SK-N-SH (cell line): ENCODE results near the gene UCK1. TPM values are rescaled to one million over a fixed set of nuclear protein-coding genes. Genes with fewer than 3 reads are reported as not detected.

Experiments
- CTCF ChIA-PET: fragments of 300-600, 350-600 bp; formaldehyde crosslinking; extraction: SDS; loops from one replicate; lab custom pipeline; 2021; lab: Yijun Ruan, JAX
- POLR2A ChIA-PET: fragments of 350-600 bp; sonication (Branson Sonifier 250); formaldehyde crosslinking; extraction: SDS; loops from one replicate; lab custom pipeline; 2020; ENCODE audit warnings: antibody characterized with exemption, inconsistent platforms; lab: Yijun Ruan, JAX
- DNase-seq: peaks from one replicate; pipeline ENCODE4 v3.0.0; 2012
- H2AFZ ChIP-seq: fragments of 200-600 bp; sonication (generic); 2 replicates; pipeline ENCODE4 v1.8.1; 2016; ENCODE audit warnings: antibody characterized with exemption, mild to moderate bottlenecking, low read depth
- H3F3A ChIP-seq: fragments of 200-600 bp; sonication (generic); replicated peaks from 2 replicates; pipeline ENCODE3; 2016; ENCODE audit warnings: antibody characterized with exemption, mild to moderate bottlenecking; ENCODE audit not compliant: insufficient read depth
- H3K27ac ChIP-seq, 2 experiments: fragments of 200-500 bp in 1 of 2; fragments of 200-600 bp in 1 of 2; sonication (Bioruptor generic) in 1 of 2; sonication (generic), shearing (Covaris generic) in 1 of 2; 2 replicates each; pipeline versions ENCODE4 v1.5.1 to v1.6.1; 2014 to 2016; ENCODE audit warnings: low read depth in 2 of 2, inconsistent platforms in 1 of 2, low read length in 1 of 2, mild to moderate bottlenecking in 1 of 2, mixed read lengths in 1 of 2
- H3K27me3 ChIP-seq: fragments of 200-600 bp; sonication (generic), shearing (Covaris generic); 2 replicates; pipeline ENCODE4 v1.6.1; 2016; ENCODE audit warnings: mixed run types; ENCODE audit not compliant: insufficient read depth
- H3K36me3 ChIP-seq, 2 experiments: fragments of 200-500 bp in 1 of 2; fragments of 200-600 bp in 1 of 2; sonication (Bioruptor generic) in 1 of 2; sonication (generic) in 1 of 2; replicated peaks in 1 of 2; 2 replicates each; pipeline versions ENCODE3 to v1.5.1; 2014 to 2016; ENCODE audit warnings: low read length in 1 of 2, mild to moderate bottlenecking in 1 of 2; ENCODE audit not compliant: insufficient read depth in 2 of 2, control insufficient read depth in 1 of 2
- H3K4me1 ChIP-seq, 2 experiments: fragments of 200-500 bp in 1 of 2; fragments of 200-600 bp in 1 of 2; sonication (Bioruptor generic) in 1 of 2; sonication (generic), shearing (Covaris generic) in 1 of 2; 2 replicates each; pipeline versions ENCODE4 v1.5.1 to v1.6.1; 2014 to 2016; ENCODE audit warnings: low read depth in 1 of 2, low read length in 1 of 2, mixed run types in 1 of 2; ENCODE audit not compliant: insufficient read depth in 2 of 2, control insufficient read depth in 1 of 2
- H3K4me2 ChIP-seq: fragments of 200-600 bp; sonication (generic), shearing (Covaris generic); 2 replicates; pipeline ENCODE4 v1.6.1; 2017; ENCODE audit warnings: mixed run types
- H3K4me3 ChIP-seq, 2 experiments: fragments of 200-500 bp in 1 of 2; fragments of 200-600 bp in 1 of 2; sonication (Bioruptor generic) in 1 of 2; sonication (generic), shearing (Covaris generic) in 1 of 2; 2 replicates each; pipeline versions ENCODE4 v1.5.1 to v1.8.1; 2014 to 2016; ENCODE audit warnings: low read depth in 2 of 2, inconsistent platforms in 1 of 2, low read length in 1 of 2, mild to moderate bottlenecking in 1 of 2, mixed read lengths in 1 of 2, moderate library complexity in 1 of 2
- H3K79me2 ChIP-seq: fragments of 200-600 bp; sonication (generic); 2 replicates; pipeline ENCODE4 v1.8.1; 2017; ENCODE audit warnings: mild to moderate bottlenecking; ENCODE audit not compliant: insufficient read depth
- H3K9ac ChIP-seq: fragments of 200-600 bp; sonication (generic); 2 replicates; pipeline ENCODE4 v1.6.1; 2017; ENCODE audit warnings: mixed run types
- H3K9me2 ChIP-seq: fragments of 200-600 bp; sonication (generic); 2 replicates; pipeline ENCODE4 v1.6.1; 2017; ENCODE audit warnings: mixed run types
- H3K9me3 ChIP-seq: fragments of 200-600 bp; sonication (generic); 2 replicates; pipeline ENCODE4 v1.6.1; 2017; ENCODE audit warnings: mixed run types, mild to moderate bottlenecking, moderate library complexity
- H4K20me1 ChIP-seq: fragments of 200-600 bp; sonication (generic); 2 replicates; pipeline ENCODE4 v1.6.1; 2017; ENCODE audit warnings: mild to moderate bottlenecking, mixed run types; ENCODE audit not compliant: insufficient read depth
- CTCF ChIP-seq: fragments of 200-600 bp; sonication (generic); IDR thresholded peaks from 2 replicates; pipeline ENCODE4 v1.6.1; 2017; ENCODE audit warnings: antibody characterized with exemption, mild to moderate bottlenecking, moderate library complexity
- EZH2phosphoT487 ChIP-seq: fragments of 200-600 bp; sonication (generic); IDR thresholded peaks from 2 replicates; pipeline ENCODE4 v1.6.1; 2017; ENCODE audit warnings: low read depth, mixed run types, mild to moderate bottlenecking, antibody characterized with exemption, moderate library complexity, borderline replicate concordance
- FOSL2 ChIP-seq: IDR thresholded peaks from 2 replicates; pipeline ENCODE4 v1.4.0; 2012; ENCODE audit warnings: low read depth, mild to moderate bottlenecking, moderate library complexity, borderline replicate concordance
- FOXM1 ChIP-seq: IDR thresholded peaks from 2 replicates; pipeline ENCODE4 v1.4.0; 2012; ENCODE audit warnings: low read depth, mild to moderate bottlenecking
- IRF3 ChIP-seq: fragments of 150-350 bp; IDR thresholded peaks from 2 replicates; pipeline ENCODE4 v1.6.1; 2016; ENCODE audit warnings: mild to moderate bottlenecking, low read depth, low read length
- JUND ChIP-seq: IDR thresholded peaks from 2 replicates; pipeline ENCODE4 v1.4.0; 2012
- PBX3 ChIP-seq: IDR thresholded peaks from 2 replicates; pipeline ENCODE4; 2012
- RAD21 ChIP-seq: IDR thresholded peaks from 2 replicates; pipeline ENCODE4 v1.6.1; 2012; ENCODE audit warnings: mild to moderate bottlenecking, low read length
- SIN3A ChIP-seq: IDR thresholded peaks from 2 replicates; pipeline ENCODE4 v1.6.1; 2012; ENCODE audit warnings: low read depth, mild to moderate bottlenecking, low read length, moderate library complexity, borderline replicate concordance
- USF1 ChIP-seq: IDR thresholded peaks from 2 replicates; pipeline ENCODE4 v1.4.0; 2012; ENCODE audit warnings: low read depth, borderline replicate concordance
- USF2 ChIP-seq: fragments of 150-350 bp; IDR thresholded peaks from 2 replicates; pipeline ENCODE4 v1.6.1; 2017; ENCODE audit warnings: antibody characterized with exemption, low read length, low read depth, borderline replicate concordance
- ZBTB33 ChIP-seq: IDR thresholded peaks from 2 replicates; pipeline ENCODE4 v1.4.0; 2012; ENCODE audit warnings: low read depth, borderline replicate concordance
- WGBS: methylation state at CpG from one replicate; pipeline ENCODE4 v1.1.6; 2017; ENCODE audit warnings: low lambda C conversion rate; 5-methylcytosine and 5-hydroxymethylcytosine counted together
- polyA plus RNA-seq, 3 experiments: library from polyadenylated mRNA; depleted of rRNA; stranded (reverse); fragments of >200 nt; gene quantifications; 2 replicates each; pipeline ENCODE4 v1.2.3, GENCODE V29; 2012

UCK1 gene
- polyA plus RNA-seq, 1 of the 3 experiments (the other 2 are of a cell fraction) = 32.9 TPM

- TF ChIP-seq USF2 (no peak), RAD21 (no peak), CTCF (no peak), PBX3 (no peak)
Observed at GRCh38 chr9:131529597-131530545, 1.2 kb downstream of the UCK1 start (continued).

- no peaks in the 10 kb centered on the region for H3K27me3 ChIP-seq
- ChIA-PET CTCF (interaction anchor here (1.9 kb wide), 1 partner anchor 179 kb away, joined by 8 read pairs; no protein-coding TSS in a partner anchor), POLR2A (no interaction called here)
- H2AFZ ChIP-seq = no peak overlapping the region
- H3K4me2 ChIP-seq = no peak overlapping the region
- peaks cover 5 to 37% of the 10 kb centered on the region in 2 experiments for H3K36me3 ChIP-seq
- no peak for DNase-seq
- 98% methylated on average over 17 of the region's 35 CpGs for whole genome bisulfite sequencing
- no peaks in the 10 kb centered on the region for H3K9me3 ChIP-seq
- no peak overlapping the region for H3K4me3 ChIP-seq
- H4K20me1 ChIP-seq = no peaks in the 10 kb centered on the region
- no peak overlapping the region for H3K27ac ChIP-seq
- TF ChIP-seq CTCF (no peak), FOSL2 (no peak), USF1 (no peak), EZH2phosphoT487 (no peak), IRF3 (no peak), ZBTB33 (no peak), FOXM1 (no peak), USF2 (no peak), JUND (no peak), SIN3A (no peak)
- H3K9ac ChIP-seq = no peak overlapping the region
- H3K4me1 ChIP-seq = peaks cover 0 to 12% of the 10 kb centered on the region in 2 experiments; a peak in 1 of 4 replicates
- H3K9me2 ChIP-seq = no peaks in the 10 kb centered on the region
- H3K79me2 ChIP-seq = peaks cover 16% of the 10 kb centered on the region; the same call in 1 of the 2 replicates
- no peaks in the 10 kb centered on the region for H3F3A ChIP-seq
Observed at GRCh38 chr9:131528886-131529505, 2.1 kb downstream of the UCK1 start.
